ENCODE data around the gene FUZ. TPM values are rescaled to one million over a fixed set of nuclear protein-coding genes. Genes with fewer than 3 reads are reported as not detected.

FUZ gene, protein sequence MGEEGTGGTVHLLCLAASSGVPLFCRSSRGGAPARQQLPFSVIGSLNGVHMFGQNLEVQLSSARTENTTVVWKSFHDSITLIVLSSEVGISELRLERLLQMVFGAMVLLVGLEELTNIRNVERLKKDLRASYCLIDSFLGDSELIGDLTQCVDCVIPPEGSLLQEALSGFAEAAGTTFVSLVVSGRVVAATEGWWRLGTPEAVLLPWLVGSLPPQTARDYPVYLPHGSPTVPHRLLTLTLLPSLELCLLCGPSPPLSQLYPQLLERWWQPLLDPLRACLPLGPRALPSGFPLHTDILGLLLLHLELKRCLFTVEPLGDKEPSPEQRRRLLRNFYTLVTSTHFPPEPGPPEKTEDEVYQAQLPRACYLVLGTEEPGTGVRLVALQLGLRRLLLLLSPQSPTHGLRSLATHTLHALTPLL
- 18.3 TPM for polyA plus RNA-seq (ENCODE audit: insufficient read length)

DNA sequence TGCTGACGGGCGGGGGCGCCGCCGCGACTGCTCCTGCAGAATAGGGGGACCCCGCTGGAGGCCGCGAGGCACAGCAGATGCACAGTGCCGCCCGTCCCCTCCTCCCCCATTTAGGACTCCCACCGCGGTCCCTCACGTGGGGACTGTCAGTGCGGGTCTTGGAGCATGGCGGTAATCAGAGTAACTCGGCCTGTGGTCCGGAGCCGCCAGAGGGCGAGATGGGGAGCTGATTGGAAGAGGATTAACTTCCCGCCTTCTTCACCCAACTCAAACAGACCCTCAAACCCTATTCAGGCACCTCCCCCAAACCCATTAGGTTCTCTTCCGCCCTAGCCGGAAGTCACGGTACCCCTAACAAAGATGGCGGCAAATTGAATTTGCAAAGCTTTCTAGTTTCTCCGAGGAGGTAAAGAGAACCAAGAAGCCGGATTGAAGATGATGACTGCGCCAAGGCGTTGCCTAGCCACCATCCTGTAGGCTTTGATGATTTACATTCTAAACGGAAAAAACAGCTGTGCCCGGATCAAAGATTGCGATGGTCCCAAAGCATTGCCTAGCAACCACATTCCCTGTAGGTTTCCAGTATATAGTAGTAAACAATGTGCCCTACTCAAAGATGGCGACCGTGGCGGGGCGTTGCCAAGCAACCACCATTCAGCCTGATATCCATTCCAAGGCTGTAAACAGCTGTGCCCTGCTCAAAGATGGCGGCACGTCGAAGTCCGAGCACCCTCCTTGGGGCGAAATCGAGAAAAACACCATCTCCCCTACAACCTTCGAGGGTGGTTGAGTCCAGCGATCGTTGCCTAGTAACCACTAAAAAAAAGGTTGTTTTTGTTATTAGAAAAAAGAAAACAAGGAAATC is at the start of gene FUZ:
Gene FUZ (minus strand): TSS at position 296 of the 865 bp plus-strand sequence. CDS start 186 bp downstream, at position 110.
- DNase-seq, result peak; percentile 98

DNA sequence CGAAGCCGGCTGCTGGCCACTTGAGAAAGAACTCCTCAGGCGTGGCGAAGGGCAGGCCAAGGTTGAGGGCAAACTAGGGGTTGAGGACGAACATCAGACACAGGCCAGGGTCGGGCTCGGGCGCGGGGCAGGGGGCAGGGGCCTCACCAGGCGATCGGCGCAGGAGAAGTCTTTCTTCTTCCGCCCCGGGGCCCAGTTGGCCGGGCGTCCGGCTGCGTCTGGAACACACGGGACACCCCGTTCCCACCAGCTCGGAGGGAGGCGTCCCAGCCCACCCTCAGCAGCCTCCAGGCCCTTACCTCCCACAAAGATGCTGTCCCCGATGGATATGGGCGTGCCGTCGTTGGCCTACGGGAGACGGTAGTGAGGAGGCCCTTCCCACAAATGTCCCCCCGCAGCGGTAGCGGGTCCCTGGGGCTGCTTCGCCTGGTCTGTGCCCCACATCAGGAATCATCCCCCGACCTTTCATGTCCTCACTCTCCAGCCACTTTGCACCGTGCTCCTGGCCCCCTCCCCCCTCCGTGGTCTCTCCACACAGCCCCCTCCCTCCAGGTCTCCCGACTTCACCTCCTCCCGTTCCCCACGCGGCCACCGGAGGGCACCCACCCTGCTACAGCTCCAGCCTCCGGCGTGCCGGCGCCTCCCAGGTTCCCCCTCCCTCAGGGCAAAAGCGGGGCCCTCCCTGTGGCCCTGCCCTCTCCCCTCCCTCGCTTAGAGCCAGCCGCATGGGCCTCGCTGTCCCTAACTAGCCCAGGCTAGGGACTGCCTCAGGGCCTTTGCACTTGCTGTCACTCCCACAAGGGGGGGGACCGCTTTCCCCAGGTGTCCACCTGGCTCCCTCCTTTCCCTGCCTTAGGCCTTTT is 49.5 kb upstream of the FUZ start:
- DNase-seq, result no peak

DNA sequence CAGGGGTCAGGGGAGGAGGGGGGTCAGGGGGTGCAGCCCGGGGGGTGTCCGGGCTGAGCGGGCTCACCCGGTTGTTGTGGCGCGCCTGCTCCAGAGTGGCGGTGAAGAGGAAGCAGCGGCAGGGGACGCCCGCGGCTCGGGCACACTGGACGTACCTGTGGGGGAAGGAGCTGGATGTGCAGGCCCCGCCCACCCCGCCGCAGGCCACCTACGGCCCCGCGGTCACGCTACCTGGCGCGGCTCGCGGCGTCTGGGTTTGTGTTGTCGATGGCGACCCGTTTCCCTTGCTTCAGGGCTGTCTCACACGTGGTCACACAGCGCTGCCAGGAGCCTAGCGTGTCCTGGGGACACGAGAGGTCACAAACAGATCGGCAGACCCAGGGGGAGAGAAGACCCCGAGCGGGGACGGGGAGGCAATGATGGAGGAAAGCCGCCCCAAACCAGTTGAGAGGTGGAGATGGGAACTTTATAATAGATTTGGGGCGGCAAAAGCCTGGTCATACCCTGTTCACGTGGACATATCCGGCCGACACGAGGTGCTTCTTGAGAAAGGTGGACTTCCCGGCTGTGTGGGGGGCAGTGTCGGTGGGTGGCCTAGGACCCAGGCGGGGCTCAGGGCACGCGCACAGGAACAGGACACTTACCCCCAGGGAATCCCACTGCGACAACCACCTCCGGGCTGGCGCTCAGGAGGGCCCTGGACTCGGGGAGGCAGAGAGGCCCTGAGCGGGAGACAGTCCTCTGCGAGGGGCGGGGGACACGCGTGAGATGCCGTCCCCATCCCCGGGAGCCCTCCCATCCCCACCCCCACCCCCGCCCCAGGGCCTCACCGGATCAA is 48.7 kb upstream of the FUZ start:
- no peak for DNase-seq

DNA sequence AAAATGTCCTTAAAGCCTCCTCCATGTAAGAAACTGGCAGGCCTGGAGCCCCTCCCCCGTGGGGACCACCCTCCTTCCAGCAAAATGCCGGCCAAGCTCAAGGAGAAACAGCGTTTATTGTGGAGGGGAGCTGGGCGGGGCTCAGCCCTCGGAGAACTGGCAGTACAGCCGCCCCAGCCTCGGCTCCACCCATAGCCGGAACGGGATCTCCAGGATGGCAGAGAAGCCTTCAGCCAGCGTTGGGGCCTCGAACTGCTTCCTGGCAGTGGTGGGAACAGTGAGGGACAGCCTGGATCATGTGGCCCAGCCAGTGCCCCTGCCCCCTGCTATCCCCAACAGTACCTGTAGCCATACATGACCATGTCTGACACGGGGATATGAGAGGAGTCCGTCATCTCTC is 48.0 kb upstream of the FUZ start:
- no peak for DNase-seq

DNA sequence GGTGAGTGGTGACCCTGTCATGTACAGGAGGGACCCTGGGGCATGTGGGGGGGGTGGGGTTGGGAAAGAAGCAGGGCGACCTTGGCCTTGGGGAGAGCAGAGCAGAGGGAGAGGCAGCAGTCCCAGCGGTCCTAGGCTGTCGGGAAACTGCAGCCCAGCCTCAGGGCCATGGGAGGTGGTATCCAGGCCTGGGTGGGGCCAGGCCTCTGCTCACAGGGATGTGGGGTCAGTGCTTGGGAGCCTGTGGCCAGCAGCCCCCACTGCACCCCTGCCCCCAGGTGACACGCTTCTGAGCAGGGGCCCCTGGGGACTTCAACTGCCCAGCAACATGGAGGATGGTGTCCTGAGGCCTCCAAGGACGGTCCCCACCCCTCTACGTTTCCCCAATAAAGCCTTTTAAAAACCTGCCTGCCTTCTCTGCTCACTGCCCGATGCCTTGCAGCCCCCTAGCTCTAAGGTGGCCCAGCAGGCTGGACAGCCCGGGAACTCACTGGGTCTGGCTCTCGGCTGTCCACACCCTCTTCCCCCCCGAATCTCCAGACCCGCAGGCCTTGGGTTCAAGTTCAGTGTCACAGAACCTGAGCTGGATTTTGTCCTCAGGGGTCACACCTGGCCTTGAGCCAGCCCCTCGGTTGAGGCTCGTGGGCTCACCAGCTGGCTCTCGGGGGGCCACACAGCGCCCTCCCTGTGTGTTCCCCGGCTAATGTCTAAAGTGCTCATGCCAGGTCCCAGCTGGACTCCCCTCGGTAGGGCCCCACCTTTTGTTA is 47.4 kb upstream of the FUZ start:
- no peak for DNase-seq

DNA sequence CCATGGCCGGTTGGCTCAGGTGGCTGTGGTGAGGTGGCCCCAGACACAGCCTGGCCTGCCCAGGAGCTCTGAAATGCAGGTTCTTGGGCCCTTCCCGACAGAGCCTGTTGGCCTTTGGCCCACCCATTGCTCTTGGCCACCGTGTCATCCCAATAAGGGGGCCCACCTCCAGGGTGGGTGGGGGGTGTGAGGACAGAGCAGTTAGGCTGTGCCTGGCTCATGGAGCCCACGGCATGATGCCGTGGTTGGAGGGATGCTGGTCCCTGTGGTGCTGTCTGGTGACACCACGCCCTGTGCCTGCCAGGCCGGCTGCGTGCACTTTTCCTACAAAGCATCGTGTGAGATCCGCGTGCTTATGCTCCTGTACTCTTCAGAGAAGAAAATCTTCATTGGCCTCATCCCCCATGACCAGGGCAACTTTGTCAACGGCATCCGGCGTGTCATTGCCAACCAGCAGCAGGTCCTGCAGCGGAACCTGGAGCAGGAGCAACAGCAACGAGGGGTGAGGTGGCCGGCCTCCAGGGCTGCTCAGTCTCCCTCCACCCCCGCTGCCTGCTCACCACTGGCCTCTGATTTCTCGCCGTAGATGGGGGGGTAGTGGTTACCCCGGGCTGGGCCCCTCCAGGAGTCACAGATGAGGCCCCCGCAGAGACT is 46.7 kb upstream of the FUZ start:
- DNase-seq, result no peak

DNA sequence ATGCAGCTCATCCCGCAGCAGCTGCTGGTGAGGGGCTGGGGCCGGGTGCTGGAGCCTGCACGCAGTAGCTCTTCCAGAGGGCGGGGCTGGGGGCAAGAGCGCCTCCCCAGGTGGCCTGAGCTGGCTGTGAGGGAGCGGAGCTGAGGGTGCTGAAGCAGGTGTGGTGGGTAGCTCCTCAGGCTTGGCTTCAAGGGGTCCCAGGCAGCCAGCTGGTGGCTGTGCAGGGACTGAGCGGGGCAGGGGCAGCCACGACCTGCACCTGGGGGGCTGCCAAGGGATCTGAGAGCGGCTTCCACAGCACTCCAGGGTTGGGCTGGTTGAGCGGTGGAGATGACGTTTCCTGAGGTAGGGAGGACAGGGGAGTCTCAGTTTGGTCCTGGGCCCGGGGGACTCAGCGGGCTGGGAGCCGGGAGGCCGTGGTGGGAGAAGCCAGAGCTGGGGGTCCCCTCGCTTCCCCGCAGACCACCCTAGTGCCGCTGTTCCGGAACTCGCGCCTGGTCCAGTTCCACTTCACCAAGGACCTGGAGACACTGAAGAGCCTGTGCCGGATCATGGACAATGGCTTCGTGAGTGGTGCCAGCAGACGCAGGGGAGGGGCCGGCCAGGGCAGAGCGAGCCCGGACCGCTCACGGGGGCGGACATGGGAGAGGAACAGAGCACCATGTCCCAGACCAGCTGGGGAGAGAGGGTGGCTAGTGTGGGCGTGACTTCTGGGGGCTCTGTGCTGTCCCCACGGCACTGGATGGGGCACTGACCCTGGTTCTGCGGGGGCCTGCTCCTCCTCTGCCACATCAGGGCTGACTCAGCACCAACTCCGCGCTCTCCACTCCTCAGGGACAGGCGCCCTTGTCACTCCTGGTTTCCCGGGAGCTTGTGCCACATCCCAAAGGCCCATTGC is 45.2 kb upstream of the FUZ start:
- DNase-seq, result no peak

DNA sequence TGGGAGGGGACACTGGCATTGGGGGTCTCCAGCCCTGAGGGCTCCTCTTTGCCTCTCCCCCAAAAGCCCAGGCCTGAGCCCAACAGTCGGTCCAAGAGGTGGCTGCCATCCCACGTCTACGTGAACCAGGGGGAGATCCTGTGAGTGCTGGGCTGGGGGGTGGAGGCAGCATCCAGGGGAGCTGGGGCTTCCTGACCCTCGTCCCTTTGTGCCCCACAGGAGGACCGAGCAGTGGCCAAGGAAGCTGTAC is 44.7 kb upstream of the FUZ start:
- no peak for DNase-seq

DNA sequence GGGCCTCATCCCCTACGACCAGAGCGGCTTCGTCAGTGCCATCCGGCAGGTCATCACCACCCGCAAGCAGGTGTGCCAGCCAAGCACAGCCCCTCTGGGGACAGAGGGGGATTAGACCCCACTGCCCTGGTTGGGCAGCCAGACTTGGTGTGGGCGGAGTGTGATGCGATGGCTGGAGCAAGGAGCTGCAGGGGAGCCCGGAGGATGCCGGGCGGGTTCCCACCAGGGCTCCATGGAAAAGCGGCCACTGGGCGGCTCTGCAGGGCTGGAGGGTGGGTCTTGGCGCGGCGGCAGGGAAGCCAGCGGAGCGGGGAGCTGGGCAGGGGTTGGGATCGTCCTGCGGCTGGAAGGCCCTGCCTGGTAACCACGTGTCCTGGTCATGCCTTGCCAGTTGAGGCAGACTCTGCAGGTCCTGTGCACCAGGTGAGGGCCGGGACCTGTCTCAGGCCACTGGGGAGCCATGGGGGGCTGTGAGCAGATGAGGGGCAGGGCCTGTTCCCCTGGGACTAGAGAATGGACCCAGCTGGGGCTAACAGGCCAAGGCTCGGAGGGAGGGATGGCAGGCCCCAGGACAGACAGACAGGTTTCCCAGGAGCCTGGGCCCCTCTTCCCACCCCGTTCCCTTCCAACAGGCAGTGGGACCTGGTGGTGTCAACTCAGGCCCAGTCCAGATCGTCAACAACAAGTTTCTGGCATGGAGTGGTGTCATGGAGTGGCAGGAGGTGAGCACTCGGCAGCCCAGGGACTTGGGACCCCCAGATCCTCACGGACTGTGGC is 44.2 kb upstream of the FUZ start:
- DNase-seq, result no peak

DNA sequence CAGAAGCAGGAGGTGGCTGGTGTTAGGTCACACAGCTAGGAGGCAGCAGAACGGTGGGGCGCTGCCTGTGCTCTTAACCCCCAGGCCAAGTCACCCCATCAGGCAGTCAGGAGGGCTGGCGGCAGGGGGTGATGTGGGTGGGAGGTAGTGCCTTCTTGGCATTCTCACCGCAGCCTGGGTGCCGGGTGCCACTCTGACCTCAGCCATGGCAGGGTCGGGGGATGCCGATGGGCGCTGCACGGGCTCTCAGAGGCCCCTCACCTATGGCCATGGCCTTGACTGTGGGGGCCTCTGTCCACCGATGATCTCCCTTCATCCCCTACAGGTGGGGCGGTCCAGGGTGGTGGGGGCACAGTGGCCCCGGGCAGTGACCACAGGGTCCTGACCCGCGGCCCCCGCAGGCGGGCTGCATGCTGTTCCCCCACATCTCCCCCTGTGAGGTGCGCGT is 43.5 kb upstream of the FUZ start:
- no peak for DNase-seq

DNA sequence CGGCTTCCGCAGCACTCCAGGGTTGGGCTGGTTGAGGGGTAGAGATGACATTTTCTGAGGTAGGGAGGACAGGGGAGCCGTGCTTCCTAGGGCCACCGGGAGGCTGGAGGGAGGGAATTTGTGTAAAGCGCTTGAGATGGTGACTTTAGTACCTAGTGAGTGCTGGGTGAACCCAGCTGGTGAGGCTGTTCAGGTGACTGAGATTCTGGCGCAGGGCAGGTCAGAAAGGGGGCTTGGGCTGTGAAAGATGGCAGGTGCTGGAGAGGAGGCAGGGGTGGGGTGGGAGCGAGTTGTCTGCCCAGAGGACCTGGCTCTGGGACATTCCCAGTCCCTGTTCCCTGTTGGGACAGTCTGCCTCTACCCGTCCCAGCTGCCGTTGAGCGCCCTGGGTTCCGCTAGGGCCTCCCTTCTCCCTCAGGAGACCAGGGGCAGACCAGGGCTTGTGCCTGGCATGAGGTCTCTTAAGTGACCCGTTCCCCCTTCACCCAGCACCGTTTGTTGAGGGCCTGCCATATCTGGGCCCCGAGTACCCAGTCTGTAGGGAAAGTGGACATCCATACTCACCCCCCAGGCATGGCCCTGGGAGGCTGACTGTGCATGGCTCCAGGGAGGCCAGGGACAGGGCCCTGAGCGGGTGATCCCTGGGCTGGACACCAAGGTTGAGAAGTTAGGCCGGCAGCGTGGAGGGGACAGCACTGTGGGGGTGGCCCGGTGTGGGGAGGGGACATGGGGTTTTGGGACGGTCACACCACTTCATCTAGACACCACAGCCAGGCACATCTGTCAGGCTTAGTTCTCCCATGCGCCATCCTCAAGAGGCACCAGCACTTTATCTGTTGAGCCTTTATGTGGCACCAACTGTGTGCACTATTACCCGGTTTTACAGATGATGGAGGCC is 42.8 kb upstream of the FUZ start:
- DNase-seq, result no peak

DNA sequence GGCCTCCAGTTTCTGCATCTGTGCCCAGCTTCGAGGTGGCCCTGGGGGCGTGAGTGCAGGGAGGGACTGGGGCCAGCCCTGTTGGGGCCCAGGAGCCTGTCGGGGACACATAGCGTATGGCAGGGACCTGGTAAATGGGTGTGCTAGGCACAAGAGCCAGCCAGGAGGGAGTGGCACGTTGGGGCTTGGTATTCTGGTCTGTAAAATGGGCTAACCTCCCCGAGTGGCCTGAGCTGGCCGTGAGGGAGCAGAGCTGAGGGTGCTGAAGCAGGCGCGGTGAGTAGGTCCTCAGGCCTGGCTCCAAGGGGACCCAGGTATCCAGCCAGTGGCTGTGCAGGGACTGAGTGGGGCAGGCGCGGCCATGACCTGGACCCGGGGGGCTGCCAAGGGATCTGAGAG is 42.2 kb upstream of the FUZ start:
- no peak for DNase-seq

DNA sequence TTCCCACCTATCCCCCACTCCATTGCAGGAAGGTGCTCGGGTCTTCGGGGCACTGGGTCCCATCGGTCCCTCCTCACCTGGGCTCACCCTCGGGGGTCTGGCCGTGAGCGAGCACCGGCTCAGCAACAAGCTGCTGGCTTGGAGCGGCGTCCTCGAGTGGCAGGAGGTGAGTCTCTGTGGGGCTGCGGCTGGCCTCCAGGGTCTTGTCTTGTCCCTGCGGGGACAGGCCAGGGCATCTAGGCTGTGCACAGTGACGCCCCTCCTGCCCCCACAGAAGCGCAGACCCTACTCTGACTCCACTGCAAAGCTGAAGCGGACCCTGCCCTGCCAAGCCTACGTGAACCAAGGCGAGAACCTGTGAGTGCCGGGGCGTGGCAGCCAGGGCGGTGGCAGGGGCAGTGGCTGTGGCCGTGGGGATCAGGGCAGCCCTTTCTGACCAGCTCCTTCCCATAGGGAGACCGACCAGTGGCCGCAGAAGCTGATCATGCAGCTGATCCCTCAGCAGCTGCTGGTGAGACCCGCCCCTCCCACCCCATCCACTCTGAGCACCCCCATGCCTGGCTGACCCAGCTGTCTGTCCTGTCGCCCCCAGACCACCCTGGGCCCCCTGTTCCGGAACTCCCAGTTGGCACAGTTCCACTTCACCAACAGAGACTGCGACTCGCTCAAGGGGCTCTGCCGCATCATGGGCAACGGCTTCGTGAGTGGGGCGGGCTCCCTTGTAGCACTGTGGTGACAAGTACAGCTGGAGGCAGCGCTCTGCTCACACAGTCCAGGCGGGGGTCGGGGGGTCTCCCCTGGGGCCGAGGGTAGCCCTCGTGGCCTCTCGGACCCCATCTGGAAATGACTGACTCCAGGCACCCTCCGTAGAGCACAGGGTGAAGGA is 41.5 kb upstream of the FUZ start:
- DNase-seq, result no peak

DNA sequence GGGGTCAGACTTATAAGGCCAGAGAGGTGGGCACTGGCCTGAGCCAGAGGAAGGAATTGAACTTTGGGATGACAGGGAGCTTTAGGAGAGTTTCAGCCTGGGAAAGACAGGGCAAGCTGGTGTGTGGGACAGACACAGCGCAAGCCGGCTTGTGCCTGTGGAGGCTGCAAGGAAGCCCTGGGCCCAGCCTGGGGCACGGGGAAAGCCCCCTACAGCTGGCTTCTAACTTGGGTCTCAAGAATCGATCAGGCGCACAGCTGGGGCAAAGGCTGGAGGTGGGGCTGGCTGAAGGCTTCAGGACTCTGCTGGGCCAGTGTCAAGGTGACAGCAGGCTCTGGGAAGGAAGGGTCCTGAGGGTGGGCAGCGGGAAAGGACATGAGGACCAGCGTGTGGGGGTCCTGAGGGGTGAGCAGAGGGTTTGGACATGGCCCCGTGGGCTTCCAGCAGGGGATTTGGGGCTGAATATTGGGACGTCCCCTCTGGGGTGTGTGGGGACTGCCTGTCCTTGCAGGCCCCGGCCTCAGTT is 40.8 kb upstream of the FUZ start:
- no peak for DNase-seq

DNA sequence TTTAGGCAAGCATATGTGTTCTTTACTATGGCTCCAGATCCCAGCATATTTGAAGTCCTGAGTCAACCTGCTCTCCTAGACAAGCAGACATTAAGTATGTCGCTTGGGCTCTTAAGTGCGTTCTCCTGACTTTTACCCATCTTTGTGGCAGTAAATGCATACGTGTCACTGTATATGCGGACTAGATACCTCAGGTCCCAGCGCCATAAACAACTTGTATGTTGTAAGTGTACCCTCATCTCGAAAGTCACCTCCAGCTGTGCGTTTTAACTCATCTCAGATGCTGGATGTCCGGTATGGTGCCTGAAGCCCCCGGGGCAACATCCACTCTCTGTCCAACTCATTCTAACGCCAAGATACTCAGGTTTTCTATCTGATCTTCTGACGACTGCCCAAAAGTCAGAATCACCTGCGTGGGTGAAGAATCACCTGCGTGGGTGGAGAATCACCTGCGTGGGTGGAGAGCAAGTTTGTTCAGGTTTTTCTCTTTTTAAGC is 39.6 kb upstream of the FUZ start:
- no peak for DNase-seq
